GM04503 (cell line): ENCODE results near the gene TPPP.

Source experiments
- DNase-seq: peaks from one replicate; pipeline ENCODE4 v3.0.0-alpha.2; 2012; ENCODE audit warnings: low read depth

TPPP gene

DNA sequence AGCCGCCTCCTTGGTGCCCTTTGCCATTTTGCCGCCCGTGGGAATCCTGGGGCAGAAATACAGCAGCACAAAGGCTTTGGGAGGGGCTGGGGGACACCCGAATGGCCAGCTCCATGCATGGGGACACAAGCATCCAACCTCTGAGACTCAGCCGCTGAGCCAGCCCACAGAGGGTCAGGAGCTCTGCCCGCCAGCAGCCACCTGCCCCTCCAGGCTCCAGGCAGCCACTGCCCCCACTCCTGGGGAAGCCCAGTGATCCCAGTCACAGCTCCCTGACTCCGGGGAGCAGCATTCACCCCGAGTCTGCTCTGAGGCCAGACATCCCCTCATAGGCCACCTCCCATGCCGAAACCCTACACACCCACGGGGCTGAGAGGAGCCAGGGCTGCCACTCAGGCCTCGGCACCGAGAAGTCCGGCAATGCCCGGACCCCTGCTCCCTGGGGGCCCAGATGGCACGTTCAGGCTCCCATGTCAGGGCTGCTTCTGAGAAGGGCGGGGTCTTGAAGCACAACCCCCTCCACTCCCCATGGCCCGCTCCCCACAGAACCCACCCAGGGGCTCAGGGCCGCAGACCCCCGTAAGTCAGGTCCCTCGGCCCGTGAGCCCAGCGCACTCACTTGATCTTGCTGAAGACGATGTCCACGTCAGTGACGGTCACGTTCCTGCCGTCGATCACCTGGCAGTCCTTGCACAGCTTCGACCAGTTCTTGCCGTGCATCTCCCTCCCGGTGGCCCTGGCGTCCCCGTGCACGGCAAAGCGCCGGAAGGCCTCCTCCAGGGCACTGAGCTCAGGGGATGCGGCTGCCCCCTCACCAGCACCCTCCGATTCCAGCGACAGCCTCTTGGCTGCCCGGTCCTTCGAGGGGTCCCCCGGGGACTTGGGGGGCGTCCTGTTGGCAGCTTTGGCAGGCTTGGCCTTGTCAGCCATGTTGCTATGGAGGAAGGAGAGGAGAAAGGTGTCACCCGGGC is 15.7 kb downstream of the TPPP start:
- no peak for DNase-seq

DNA sequence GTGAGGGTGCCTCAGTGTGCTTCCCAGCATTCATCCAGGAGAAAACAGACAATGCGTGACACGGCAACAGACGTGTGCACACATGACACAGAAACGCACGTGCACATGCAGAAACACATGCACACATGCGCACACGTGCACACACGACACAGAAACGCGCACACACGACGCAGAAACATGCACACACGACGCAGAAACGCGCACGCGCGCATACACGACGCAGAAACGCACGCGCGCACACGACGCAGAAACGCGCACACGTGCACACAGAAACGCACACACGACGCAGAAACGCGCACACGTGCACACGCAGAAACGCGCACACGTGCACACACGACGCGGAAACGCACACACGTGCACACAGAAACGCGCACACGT is 16.5 kb downstream of the TPPP start:
- DNase-seq, result no peak

DNA sequence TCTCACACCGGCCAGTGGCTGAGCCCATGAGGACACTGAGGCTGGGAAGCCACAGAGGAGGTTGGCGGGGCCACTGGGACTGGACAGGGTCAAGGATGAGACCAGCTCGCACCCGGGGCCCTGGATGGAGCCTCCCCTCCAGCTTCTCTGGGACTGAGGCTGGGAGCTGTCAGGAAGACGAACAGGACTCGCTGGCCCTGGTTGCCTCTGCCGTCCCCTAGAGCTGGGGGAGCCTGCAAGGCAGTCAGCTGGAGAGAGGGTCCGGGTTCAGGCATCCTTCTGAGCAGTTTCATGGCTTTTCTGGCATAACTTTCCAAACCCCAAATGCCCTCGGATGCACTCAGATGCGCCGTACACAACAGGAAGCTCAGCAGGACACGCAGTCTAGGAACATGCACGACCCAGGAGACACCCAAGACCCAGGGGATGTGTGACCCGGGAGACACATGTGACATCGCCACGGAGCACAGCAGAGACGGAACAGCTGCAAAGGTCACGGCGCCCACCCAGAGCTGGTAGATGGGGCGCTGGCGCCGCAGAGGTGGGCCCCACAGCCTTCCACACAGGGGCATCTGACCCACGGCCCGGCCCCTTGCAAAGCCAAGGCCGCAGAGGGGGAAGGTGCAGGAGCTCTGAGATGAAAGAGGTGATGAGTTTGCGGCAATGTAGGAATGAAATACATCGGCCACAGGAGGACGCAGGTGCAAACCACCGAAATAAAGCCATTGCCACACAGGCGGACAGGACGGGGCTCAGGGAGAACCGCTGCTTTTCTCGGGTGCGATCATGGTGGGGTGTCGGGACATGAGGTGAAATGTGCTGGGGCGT is 17.1 kb downstream of the TPPP start:
- no peak for DNase-seq

DNA sequence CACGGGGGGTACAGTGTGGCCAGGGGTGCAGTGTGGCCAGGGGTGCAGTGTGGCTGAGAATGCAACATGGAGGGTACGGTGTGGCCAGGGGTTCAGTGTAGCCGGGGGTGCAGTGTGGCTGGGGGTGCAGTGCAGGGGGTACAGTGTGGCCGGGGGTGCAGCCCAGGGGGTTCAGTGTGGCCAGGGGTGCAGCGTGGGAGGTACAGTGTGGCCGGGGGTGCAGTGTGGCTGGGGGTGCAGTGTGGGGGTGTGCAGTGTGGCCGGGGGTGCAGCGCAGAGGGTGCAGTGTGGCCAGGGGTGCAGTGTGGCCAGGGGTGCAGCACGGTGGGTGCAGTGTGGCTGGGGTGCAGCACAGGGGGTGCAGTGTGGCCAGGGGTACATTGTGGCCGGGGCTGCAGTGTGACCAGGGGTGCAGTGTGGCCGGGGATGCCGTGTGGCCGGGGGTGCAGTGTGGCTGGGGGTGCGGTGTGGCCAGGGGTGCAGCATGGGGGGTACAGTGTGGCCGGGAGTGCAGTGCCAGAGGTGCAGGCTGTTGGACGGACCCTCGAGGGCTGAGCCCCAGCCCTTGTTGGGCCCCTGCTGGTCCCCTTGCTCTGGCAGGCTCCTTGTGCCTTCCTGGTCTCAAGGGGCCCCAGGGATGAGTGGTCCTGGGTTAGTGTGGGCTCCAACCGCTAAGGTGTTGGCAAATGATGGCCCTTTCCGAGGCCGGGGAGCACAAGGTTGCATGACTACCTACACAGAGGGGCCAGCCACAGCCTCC is 17.9 kb downstream of the TPPP start:
- DNase-seq, result no peak

DNA sequence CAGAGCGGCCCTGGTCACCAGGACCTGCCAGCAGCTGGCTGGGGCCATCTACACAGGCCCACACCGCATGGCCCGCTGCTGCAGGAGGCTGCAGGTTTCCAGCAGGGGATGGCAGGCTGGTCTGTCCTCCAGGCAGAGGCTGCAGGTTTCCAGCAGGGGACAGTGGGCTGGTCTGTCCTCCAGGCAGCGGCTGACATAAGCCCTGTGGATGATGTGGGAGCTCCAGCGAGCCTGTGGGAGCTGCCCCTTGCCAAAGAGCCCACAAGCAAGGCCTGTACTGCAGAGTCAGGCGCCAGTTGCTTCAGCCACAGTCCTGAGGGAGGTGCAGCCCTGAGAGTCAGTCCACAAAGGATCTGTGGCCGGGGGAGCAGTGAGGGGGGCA is 18.5 kb downstream of the TPPP start:
- no peak for DNase-seq

DNA sequence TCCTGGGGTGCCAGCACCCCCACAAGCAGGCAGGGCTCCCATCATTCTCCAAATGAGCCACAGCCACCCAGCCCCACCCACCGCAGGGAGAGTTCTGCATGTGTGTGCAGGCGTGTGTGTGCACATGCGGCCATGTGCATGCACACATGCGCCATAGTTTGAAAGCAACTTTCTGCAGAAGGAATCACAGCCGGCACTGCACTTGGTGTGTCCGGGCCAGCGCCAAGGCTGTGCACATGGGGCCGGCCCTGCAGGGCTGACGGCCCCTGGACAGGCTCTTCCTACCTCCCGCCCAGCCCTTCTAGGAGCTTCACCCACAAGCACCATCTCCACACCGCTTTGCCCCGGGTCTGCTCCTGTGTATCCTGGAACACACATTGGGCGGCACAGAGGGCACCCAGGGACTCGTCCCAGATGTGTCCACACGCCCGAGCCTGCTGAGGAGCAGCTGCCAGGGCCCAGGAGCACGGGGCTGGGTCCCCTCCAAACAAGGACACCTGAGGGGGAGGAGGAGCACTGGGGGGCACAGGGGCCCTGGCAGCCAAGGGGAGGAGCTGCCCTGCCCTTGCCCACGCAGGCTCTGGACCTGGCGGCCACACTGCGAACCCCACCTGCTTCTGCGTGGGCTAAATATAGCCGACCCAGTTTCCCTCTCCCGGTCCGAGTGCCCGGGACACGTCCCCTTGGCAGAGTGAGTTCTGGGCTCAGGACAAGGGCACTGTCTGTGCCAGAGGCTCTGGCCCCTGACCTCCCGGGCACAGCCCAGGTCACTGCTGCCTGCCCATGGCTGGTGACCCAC is 19.1 kb downstream of the TPPP start:
- no peak for DNase-seq

DNA sequence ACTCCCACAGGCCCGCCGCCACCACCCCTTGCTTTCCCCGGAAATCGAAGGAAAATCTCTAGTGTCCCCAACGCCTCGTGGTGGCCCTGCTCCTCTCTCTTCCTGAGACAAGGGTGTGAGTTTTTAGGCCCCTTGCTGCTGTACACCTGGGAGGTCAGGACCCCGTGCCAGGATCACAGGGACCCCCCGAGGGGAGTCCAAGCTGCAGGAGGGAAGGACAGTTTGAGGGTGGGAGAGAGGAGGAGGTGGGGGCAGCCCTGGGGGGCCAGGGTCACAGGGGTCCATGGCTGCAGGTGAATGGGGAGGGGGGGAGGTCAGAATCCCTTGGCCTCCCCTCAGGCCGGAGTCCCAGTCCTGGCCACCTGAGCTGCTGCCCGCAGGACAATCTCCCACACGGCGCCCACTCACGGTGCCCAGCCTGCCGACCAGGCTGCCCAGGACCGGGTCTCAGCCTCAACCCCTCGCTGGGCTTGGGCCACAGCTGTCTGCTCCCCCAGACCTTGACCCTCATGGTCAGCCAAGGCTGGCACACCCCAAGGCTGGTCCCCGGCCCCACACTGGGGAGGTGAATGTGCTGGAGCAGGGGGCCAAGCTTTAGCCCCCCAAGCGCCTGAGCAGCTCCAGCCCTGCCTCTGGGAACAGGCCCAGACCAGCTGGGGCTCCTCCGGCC is 19.9 kb downstream of the TPPP start:
- DNase-seq, result no peak

DNA sequence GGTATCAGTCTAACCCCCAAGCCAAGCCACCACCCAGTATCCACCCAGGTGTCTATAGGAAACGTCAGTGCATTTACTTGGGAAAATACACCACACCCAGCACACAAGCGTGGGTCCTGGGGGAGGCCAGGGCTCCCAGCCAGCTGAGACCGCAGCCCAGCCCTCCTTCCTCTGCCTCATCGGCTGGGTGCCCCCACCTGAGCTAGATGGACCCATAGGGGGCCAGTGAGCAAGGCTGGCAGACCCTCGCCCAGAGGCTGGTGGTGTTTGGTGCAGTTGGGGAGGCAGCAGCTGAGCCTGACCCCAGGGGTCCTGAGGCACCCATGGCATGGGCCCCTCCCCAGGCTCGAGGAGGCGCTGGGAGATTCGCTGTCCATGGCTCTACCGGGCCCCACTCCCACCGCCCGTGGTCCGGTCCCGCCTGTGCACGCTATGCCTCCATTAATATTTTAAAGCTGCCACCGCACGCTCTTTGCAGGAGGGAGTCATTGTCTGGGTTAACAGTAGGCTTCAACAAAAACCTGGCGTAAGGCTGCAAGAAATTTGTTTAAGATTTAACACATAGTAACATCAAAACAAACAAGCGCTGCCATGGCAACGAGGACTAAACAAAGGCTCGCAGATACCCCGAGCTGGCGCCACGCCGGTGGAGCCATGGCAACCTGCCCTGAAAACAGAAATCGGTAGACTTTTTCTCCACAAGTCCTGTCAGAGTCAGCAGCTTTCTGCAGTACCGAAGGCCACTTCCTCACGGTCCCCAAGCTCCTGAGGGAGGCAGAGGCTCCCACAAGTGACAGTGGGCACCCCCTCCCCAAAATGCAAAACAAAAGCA is 20.6 kb downstream of the TPPP start:
- peak; percentile 37 for DNase-seq

DNA sequence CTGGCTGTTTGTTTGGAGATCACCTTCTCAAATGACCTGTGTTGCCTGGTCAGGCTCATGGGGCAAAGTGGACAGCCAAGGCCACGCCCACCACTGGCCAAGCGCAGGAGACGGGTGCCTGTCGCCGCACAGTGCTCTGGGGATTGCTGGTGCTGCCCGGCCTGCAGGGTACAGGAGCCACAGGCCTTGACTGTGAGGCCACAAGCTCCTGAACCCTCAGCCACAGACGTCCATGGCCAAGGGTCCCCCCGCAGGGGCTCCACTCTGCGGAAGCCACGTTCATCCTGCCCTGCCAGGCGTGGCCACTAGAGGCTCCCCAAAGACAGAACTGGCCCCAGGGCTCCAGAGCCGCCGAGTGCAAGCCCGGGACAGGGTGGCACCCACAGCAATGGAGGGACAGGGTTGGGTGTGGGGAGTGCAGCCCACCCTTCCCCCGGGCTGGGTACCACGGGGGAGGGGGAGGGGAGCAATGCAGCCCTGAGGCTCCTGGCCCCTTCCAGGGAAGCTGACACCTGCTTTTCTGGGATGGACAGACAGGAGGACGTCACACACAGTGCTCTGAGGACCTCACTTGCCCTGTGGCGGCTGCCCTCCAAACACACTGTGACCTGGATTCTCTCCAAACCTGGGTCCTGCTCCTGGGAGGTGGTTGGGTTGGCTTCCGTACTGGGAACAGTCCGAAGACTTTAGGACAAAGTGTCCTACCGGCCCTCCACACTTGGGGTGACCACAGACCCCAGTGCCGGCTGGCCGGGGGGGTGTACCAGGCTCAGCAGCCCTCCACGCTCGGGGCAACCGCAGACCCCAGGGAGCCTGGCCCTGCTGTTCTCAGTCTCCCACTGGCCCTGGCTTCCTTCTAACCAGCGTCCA is 21.5 kb downstream of the TPPP start:
- no peak for DNase-seq

DNA sequence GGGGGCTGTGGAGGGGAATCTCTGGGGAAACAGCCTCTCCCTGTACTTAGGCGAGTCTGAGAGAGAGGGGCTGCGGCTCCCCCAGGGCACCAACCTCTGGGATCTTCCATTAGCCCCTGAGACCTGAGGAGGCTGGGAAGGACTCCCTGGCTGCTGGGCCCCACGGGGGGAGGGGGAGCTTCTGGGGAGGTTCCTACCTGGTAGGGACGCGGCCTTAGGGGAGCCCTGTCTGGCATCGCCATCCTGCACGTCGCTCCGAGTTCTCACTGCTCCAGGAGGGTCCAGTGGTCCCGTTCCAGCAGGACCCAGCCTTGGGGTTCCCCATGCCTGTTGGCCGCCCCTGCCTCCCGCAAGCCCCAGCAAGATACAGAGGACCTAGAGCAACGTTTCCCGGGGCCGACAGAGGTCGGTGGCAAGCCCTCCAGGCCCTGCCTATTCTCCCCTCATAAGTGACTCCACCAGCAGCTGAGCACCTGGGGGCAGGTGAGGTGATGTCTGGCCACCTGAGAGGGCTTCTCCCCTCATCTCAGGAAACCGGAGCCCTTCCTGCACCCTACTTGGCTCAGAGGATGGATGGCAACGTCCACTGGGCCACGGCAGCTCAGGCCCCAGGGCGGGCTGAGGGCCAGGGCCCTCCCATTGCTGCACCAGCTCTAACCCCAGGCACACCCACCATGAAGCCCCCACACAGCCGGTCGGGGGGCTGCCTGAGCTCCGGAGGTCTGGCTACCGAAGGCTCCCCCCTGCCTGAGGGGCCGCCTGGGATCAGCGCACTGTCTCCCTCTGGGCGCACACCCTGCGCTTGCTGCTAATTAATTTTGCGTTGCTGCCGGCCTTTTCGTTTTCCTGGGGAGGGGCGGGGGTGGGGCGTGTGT is 22.5 kb downstream of the TPPP start:
- DNase-seq, result no peak

DNA sequence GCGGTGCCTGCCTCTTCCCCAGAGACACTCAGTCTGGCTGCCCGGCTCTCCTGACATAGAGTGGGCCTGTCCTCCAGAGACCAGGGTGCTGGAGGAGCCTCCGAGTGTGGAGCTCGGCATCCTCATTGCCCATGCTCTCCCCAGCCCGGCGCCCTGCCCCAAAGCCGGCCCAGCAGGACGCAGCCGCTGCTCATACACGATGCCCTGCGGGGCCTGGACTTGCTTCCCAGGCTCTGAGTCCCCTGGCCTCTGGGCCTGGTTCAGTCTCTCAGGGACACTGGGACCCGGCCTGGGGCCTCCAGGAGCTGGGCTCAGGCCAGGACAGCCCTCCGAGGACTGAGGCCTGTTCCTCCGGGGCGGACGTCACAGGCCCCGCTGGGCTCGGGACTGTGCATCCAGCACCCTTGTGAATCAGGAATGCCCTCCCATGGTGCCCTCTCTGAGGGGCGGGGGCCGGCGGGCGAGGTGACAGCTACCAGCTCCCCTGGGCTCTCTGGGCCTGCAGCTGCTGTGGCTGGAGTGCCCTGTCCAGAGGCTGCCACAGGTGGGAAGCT is 23.2 kb downstream of the TPPP start:
- DNase-seq, result no peak

DNA sequence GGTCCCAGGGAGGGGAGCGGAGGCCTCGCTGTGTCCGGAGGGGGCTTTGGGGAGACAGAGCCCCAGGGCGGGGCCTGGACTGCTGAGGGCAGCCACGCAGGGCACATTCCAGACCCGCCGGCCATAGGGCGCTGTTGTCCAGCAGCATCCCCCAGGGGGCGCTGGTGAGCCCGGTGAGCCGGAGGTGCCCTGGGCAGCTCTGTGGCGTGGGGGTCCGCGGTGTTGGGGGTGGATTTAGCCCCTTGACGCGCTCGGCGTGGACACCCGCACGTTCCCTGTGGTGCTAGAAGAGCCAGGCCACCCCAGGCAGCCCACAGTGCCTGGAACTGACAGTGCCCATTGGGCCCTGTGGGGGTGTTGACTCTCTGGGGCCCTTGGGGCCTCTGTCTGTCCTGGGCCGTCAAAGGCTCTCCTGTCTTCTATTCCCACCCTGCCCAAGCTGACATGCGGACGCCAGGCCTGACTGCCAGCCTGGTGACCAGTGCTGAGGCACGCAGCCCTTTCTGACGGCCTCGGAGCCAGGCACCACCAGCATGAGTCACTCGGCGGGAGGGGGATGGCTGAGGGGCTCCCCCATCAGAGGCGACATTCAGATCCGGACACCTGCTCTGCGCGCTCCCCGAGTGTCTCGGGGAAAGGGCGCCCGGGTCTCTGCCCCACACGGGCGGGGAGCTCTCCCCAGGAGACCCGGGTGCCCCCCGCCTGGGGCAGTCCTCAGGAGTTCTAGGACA is 23.9 kb downstream of the TPPP start:
- no peak for DNase-seq

DNA sequence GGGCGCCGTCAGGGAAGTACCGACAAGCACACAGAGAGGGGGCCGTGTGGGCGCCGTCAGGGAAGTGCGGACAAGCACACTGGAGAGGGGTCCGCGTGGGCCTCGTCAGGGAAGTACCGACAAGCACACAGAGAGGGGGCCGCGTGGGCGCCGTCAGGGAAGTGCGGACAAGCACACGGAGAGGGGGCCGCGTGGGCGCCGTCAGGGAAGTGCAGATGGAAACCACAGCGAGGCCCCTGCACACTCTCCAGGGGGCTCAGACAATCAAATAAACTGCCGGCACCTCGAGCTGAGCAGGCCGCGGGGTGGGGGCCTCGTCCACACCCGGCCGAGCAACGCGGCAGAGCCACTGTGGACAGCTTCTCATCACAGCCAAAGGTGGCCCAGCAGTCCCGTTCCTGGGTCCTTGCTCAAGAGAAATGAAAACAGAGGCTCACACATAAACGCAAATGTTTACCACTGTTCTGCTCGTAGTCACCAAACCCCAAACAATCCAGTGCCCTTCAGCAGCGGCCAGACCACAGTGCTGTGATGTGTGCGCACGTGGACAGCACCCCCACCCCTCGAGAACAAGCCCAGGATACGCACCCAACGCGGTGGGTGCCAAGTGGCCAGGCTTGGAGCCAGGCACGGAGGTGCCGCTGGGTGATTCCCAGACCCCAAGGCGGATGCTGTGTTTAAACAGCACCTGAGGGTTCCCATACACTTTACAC is 24.7 kb downstream of the TPPP start:
- DNase-seq, result no peak

DNA sequence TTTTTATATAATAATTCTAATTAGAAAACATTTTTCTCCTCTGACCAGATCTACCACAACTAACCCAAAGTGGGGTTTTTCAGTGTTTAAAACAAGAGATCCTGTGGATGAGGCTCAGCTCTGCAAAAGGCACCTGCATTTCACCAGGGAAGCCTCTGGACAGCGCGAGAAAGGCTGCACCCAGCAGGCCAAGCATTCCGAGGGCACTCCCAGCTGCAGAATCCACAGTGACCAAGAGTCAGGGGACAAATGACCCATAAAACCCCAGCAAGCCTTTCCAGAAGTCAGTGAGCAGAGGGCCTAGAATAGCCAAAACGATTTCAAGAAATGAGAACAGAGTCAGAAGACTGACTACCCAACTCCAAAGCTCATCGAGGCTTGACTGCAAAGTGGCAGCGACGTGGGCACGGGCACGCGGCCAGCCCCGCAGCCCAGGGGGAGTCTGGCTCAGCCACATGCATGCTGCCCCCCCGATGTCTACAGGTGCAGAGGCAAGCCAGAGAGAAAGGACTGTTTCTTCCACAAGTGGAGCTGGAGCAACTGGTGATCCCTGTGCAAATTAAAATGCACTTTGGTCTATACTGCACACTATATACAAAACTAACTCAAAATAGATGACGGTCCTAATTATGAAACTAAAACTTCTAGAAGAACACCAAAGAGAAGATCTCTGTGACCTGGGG is 26.2 kb downstream of the TPPP start:
- DNase-seq, result no peak

DNA sequence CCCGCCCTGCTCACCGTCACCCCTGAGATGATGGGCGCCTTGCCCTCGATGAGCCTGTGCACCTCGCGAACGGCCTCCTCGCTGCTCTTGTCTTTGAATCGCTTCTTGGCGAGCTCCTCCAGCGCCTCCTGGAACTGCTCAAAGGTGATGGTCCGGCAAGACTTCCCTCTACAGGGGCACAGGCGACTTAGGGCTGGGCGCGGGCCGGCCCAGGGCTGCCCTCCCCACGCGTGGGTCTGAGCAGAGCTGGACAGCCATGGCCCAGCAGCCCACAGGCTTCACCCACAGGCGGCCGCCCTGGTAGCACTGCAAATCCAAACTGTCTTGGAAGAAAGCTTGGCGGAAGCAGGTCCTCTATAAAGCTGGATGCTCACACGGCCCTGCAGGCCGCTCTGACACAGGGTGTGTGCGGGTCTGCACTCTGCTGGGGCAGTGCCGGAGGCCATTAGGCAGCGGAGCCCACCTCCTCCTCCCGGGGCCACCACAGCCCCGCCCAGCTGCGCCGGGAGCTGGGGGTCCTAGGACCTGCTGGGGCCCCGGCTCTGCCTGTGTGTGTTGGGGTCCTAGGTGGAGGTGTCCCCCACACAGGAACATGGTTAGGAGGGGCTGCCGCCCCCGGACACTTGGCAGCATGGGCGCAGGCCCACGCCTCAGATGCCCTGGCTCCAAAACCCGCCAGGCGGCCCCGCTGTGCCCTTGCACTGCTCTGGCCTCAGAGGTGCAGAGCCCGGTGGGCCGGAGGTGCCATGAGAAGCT is 27.0 kb downstream of the TPPP start:
- DNase-seq, result no peak
